Neural cell (in vitro differentiated cells): ENCODE measurements around the gene XDH. TPM values are rescaled to one million over a fixed set of nuclear protein-coding genes. Genes with fewer than 3 reads are reported as not detected.

Experiments
- H2AFZ ChIP-seq: fragments of 200-600, 300-800 bp; sonication (generic), shearing (Covaris generic); 2 replicates; pipeline ENCODE4 v1.6.0; 2014; ENCODE audit warnings: low read depth, mild to moderate bottlenecking, antibody characterized with exemption, low read length, moderate library complexity
- H3F3A ChIP-seq: fragments of 200-600 bp; shearing (Covaris generic); 2 replicates; pipeline ENCODE4 v1.6.1; 2016; ENCODE audit warnings: mild to moderate bottlenecking, moderate library complexity, mixed read lengths, antibody characterized with exemption, low read length; ENCODE audit not compliant: insufficient read depth, poor library complexity, severe bottlenecking
- H3K27ac ChIP-seq: fragments of 200-600, 300-800 bp; sonication (generic), shearing (Covaris generic); 2 replicates; pipeline ENCODE4 v1.5.1; 2014; ENCODE audit warnings: mild to moderate bottlenecking, low read length, moderate library complexity
- H3K27me3 ChIP-seq: fragments of 300-800, 200-600 bp; sonication (generic), shearing (Covaris generic); 2 replicates; pipeline ENCODE4 v1.6.0; 2014; ENCODE audit warnings: mild to moderate bottlenecking, low read depth, low read length, moderate library complexity; ENCODE audit not compliant: insufficient read depth
- H3K36me3 ChIP-seq: fragments of 300-800, 200-600 bp; sonication (generic), shearing (Covaris generic); 2 replicates; pipeline ENCODE4 v1.5.1; 2014; ENCODE audit warnings: mild to moderate bottlenecking, antibody characterized with exemption, low read length, moderate library complexity; ENCODE audit not compliant: insufficient read depth
- H3K4me2 ChIP-seq: fragments of 300-800, 200-600 bp; sonication (generic), shearing (Covaris generic); 2 replicates; pipeline ENCODE4 v1.6.0; 2014; ENCODE audit warnings: mild to moderate bottlenecking, low read length
- H3K4me3 ChIP-seq: fragments of 300-800, 200-600 bp; sonication (generic), shearing (Covaris generic); 2 replicates; pipeline ENCODE4 v1.5.1; 2014; ENCODE audit warnings: mild to moderate bottlenecking, low read length, moderate library complexity
- H3K79me2 ChIP-seq: fragments of 200-600 bp; shearing (Covaris generic); replicated peaks from 2 replicates; pipeline ENCODE4 v1.6.0; 2014; ENCODE audit warnings: mild to moderate bottlenecking, low read length, moderate library complexity; ENCODE audit not compliant: insufficient read depth
- H3K9ac ChIP-seq: fragments of 300-800, 200-600 bp; sonication (generic), shearing (Covaris generic); 2 replicates; pipeline ENCODE4 v1.6.1; 2016; ENCODE audit warnings: mild to moderate bottlenecking, low read length, mixed read lengths
- H3K9me2 ChIP-seq: fragments of 200-600 bp; shearing (Covaris generic); 2 replicates; pipeline ENCODE4 v1.6.1; 2016; ENCODE audit warnings: mild to moderate bottlenecking, low read length, mixed read lengths; ENCODE audit not compliant: insufficient read depth
- H3K9me3 ChIP-seq: fragments of 200-600, 300-800 bp; sonication (generic), shearing (Covaris generic); 2 replicates; pipeline ENCODE4 v1.6.1; 2016; ENCODE audit warnings: mild to moderate bottlenecking, mixed run types, low read length, moderate library complexity, mixed read lengths
- H4K20me1 ChIP-seq: fragments of 200-600 bp; shearing (Covaris generic); 2 replicates; pipeline ENCODE4 v1.6.1; 2016; ENCODE audit warnings: mild to moderate bottlenecking, mixed run types; ENCODE audit not compliant: insufficient read depth
- EP300 ChIP-seq: fragments of 450-650 bp; conservative IDR thresholded peaks from 2 replicates; pipeline ENCODE4 v1.6.1; 2014; ENCODE audit warnings: antibody characterized with exemption, mild to moderate bottlenecking, moderate library complexity; ENCODE audit not compliant: poor library complexity, severe bottlenecking
- EZH2 ChIP-seq: fragments of 200-600, 300-800 bp; shearing (Covaris generic), sonication (generic); IDR thresholded peaks from 2 replicates; pipeline ENCODE4 v1.6.1; 2014; ENCODE audit warnings: antibody characterized with exemption, low read length, borderline replicate concordance, mild to moderate bottlenecking; ENCODE audit not compliant: insufficient read depth, poor library complexity, severe bottlenecking
- MXI1 ChIP-seq: fragments of 450-650 bp; conservative IDR thresholded peaks from 2 replicates; pipeline ENCODE4 v1.6.1; 2014; ENCODE audit warnings: antibody characterized with exemption, mild to moderate bottlenecking; ENCODE audit not compliant: poor library complexity, severe bottlenecking
- POLR2AphosphoS5 ChIP-seq: IDR thresholded peaks from 2 replicates; pipeline ENCODE4 v1.6.1; 2012
- RAD21 ChIP-seq: fragments of 450-650 bp; conservative IDR thresholded peaks from 2 replicates; pipeline ENCODE4 v1.6.1; 2014; ENCODE audit warnings: antibody characterized with exemption, mild to moderate bottlenecking, moderate library complexity
- SMC3 ChIP-seq: fragments of 450-650 bp; conservative IDR thresholded peaks from 2 replicates; pipeline ENCODE4 v1.6.1; 2014; ENCODE audit warnings: antibody characterized with exemption, mild to moderate bottlenecking, moderate library complexity; ENCODE audit not compliant: poor library complexity
- TAF1 ChIP-seq: IDR thresholded peaks from 2 replicates; pipeline ENCODE4 v1.6.1; 2012; ENCODE audit warnings: low read depth
- polyA plus RNA-seq: library from polyadenylated mRNA; depleted of rRNA; stranded (reverse); fragments of >200 nt; gene quantifications from 2 replicates; pipeline ENCODE4 v1.2.3, GENCODE V29; 2014
- TF ChIP-seq, protein P1 (sequence below): IDR thresholded peaks from 2 replicates; pipeline ENCODE4 v1.6.1; 2012; ENCODE audit warnings: borderline replicate concordance
- TF ChIP-seq, protein P2 (sequence below): fragments of 450-650 bp; IDR thresholded peaks from 2 replicates; pipeline ENCODE4 v1.5.1; 2014; ENCODE audit warnings: antibody characterized with exemption, mild to moderate bottlenecking, moderate library complexity; ENCODE audit not compliant: poor library complexity, severe bottlenecking

The XDH gene
- polyA plus RNA-seq, 1 donor from 2014 or later: 0.48 TPM

DNA sequence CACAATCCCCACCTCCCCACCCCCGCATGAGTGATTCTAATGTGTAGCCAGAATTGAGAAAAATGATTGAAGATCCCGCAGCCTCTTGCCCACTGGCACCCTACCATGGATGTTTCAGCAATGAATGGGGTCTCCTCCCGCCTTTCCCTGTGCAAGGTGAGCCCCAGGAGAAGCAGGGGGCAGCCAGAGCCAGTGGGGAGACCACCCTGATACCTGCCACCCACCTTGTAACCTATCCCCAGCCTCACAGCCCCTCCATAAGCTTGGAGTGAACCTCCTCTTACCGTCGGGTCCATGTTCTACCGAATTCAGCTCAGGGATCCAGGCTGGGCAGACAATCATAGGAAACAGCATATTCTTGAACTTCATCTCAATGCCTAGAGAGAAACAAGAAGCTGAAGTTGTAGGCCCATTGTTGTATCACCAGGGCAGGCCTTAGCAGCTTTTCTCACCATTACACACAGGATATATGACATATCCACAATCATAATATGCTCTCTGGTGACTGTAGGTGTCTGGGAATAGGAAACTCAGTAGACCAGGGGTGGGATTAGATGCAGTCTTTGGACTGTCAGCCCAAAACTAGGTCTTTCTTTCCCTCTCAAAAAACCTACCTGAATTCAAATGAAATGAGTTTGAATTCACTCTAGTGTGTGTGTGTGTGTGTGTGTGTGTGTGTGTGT, 30.9 kb downstream of the XDH start:
- no peaks in the 10 kb centered on the region for H3K27me3 ChIP-seq
- H3K9me3 ChIP-seq: no peaks in the 10 kb centered on the region
- no peaks in the 10 kb centered on the region for H4K20me1 ChIP-seq
- no peak overlapping the region for H3K4me2 ChIP-seq
- H3K4me3 ChIP-seq: no peak overlapping the region
- H3K36me3 ChIP-seq: no peaks in the 10 kb centered on the region
- TF ChIP-seq SMC3 (no peak), RAD21 (no peak), MXI1 (no peak), EP300 (no peak), POLR2AphosphoS5 (no peak), TAF1 (no peak), EZH2 (no peak)
- TF ChIP-seq, protein P1, sequence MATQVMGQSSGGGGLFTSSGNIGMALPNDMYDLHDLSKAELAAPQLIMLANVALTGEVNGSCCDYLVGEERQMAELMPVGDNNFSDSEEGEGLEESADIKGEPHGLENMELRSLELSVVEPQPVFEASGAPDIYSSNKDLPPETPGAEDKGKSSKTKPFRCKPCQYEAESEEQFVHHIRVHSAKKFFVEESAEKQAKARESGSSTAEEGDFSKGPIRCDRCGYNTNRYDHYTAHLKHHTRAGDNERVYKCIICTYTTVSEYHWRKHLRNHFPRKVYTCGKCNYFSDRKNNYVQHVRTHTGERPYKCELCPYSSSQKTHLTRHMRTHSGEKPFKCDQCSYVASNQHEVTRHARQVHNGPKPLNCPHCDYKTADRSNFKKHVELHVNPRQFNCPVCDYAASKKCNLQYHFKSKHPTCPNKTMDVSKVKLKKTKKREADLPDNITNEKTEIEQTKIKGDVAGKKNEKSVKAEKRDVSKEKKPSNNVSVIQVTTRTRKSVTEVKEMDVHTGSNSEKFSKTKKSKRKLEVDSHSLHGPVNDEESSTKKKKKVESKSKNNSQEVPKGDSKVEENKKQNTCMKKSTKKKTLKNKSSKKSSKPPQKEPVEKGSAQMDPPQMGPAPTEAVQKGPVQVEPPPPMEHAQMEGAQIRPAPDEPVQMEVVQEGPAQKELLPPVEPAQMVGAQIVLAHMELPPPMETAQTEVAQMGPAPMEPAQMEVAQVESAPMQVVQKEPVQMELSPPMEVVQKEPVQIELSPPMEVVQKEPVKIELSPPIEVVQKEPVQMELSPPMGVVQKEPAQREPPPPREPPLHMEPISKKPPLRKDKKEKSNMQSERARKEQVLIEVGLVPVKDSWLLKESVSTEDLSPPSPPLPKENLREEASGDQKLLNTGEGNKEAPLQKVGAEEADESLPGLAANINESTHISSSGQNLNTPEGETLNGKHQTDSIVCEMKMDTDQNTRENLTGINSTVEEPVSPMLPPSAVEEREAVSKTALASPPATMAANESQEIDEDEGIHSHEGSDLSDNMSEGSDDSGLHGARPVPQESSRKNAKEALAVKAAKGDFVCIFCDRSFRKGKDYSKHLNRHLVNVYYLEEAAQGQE: no peak
- TF ChIP-seq, protein P2, sequence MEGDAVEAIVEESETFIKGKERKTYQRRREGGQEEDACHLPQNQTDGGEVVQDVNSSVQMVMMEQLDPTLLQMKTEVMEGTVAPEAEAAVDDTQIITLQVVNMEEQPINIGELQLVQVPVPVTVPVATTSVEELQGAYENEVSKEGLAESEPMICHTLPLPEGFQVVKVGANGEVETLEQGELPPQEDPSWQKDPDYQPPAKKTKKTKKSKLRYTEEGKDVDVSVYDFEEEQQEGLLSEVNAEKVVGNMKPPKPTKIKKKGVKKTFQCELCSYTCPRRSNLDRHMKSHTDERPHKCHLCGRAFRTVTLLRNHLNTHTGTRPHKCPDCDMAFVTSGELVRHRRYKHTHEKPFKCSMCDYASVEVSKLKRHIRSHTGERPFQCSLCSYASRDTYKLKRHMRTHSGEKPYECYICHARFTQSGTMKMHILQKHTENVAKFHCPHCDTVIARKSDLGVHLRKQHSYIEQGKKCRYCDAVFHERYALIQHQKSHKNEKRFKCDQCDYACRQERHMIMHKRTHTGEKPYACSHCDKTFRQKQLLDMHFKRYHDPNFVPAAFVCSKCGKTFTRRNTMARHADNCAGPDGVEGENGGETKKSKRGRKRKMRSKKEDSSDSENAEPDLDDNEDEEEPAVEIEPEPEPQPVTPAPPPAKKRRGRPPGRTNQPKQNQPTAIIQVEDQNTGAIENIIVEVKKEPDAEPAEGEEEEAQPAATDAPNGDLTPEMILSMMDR: no peak
- H2AFZ ChIP-seq: no peak overlapping the region
- H3K9ac ChIP-seq: no peak overlapping the region
- H3F3A ChIP-seq: no peaks in the 10 kb centered on the region
- H3K79me2 ChIP-seq: no peaks in the 10 kb centered on the region
- no peaks in the 10 kb centered on the region for H3K9me2 ChIP-seq
- H3K27ac ChIP-seq: no peak overlapping the region

DNA sequence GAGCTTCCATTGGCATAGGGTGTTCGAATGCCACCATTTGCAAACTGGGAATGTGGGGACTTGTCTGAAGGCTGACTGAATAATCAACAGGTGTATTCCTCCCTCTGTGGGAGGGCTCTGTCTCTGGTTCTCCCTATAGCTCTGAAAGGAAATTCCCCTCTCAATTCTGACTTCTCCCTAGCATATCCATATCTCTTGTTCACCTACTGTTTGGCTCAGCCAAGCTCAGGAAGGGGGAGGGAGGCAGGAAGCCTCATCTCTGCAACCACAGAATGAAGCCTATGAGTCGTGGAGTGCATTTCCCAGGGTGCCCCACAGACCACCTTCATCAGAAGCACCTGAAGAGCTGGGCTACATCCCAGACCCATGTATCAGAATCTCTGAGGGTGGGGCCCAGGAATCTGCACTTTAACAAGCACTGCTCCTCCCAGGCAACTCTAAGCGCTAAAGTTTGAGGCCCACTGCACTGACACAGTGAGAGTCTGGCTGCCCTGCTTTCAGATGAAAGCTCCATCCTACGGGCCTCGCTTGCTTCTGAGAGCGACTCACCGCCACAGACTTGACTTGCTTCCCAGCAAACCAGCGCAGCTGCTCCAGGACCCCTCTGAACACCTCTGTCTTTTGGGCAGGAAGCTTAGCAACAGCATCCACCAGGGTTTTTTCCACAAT, 32.0 kb downstream of the XDH start:
- H3K79me2 ChIP-seq: no peaks in the 10 kb centered on the region
- no peaks in the 10 kb centered on the region for H4K20me1 ChIP-seq
- H3K27me3 ChIP-seq: no peaks in the 10 kb centered on the region
- no peak overlapping the region for H3K4me2 ChIP-seq
- no peak overlapping the region for H3K9ac ChIP-seq
- H3K4me3 ChIP-seq: no peak overlapping the region
- H3K36me3 ChIP-seq: no peaks in the 10 kb centered on the region
- no peaks in the 10 kb centered on the region for H3K9me2 ChIP-seq
- no peak overlapping the region for H2AFZ ChIP-seq
- TF ChIP-seq TAF1 (no peak), EP300 (no peak), SMC3 (no peak), MXI1 (no peak), POLR2AphosphoS5 (no peak), RAD21 (no peak), EZH2 (no peak)
- TF ChIP-seq, protein P1: no peak
- TF ChIP-seq, protein P2: no peak
- no peak overlapping the region for H3K27ac ChIP-seq
- no peaks in the 10 kb centered on the region for H3K9me3 ChIP-seq
- no peaks in the 10 kb centered on the region for H3F3A ChIP-seq
